Astrocyte of the cerebellum (primary cell): ENCODE results near the gene DSCAML1.

Experiments used
- DNase-seq: peaks from one replicate; pipeline ENCODE4 v3.0.0-alpha.2; 2011; ENCODE audit warnings: low read depth
- H3K4me3 ChIP-seq: 2 replicates; pipeline ENCODE4 v1.5.1; 2011; ENCODE audit warnings: mild to moderate bottlenecking, low read depth, low read length, moderate library complexity
- CTCF ChIP-seq: IDR thresholded peaks from 2 replicates; pipeline ENCODE4 v1.5.1; 2012; ENCODE audit warnings: low read length, low read depth, moderate library complexity, mild to moderate bottlenecking; ENCODE audit errors: missing control alignments
- in situ Hi-C: cut with HindIII; loops from 2 replicates; pipeline ENCODE4 v1.10.0; 2017; ENCODE audit warnings: low sequenced_read_pairs

The DSCAML1 gene

GRCh38 chr11:117835576-117835975, 38.6 kb upstream of the DSCAML1 start:
- H3K4me3 ChIP-seq, result no peak overlapping the region
- in situ Hi-C loops, result no loop called here
- DNase-seq, result no peak
- no peak for TF ChIP-seq CTCF

- H3K4me3 ChIP-seq, result no peak overlapping the region
- in situ Hi-C loops, result no loop called here
- no peak for DNase-seq
- TF ChIP-seq CTCF, result no peak
Observed at GRCh38 chr11:117834838-117835443, 37.9 kb upstream of the DSCAML1 start.

DNA sequence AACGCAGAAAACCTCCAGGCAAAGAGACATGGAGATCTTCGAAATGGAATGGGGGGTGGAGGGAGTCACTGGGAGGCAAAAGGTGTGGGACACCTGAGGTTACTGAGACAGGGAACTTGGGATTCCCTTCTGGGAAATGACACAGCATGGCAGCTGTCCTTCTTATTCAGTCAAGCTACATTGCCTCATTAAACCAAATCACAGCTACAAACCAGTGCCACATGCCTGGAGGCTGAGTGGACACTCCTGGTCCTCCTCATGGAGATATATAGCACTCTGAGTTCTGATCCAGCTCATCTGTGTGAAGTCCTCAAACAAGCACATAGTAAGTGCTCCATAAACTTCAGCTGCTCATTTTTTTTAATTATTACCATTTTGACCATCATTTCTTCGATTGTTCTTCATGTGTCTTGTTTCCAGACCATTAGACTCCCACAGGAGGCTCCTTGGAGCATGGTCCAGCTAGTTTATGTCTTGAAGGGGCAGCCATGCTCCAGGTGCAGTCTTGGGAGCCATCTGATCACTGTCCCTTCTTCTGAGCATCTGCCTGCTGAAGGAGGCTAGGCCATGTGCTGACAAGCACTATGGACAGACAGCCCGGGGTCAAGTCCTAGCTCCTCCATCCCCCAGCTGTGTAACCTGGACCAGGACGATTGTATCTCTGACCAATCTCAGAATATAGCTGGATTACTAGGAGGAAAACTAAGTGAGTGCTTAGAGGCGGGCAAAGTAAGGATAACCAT, 37.2 kb upstream of the DSCAML1 start:
- no peak for TF ChIP-seq CTCF
- DNase-seq, result no peak
- no peak overlapping the region for H3K4me3 ChIP-seq
- in situ Hi-C loops, result no loop called here

DNA sequence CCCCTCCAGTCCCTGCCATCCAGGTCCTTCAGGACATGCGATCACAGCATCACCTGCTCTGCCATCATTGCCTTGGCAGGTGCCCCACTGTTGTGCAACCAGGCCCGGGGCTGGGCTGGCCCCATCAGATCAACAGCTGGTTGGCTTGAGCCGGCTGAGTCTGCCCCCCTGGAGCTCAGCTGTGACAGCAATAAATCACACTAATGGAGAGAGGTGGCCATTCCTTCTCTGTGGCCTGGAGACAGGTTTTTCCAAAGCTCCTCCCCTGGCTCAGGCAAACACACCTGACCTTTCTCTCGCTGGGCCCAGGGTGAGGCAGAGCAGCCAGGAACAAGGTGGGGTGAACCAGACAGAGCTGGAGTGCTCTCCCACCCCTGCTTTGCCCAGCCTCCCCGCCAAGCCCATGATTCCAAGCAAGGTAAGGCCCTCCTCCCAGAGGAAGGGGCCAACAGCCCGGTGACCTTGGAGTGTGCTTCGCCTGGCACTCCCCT, 36.4 kb upstream of the DSCAML1 start:
- in situ Hi-C loops, result no loop called here
- DNase-seq, result no peak
- no peak for TF ChIP-seq CTCF
- H3K4me3 ChIP-seq, result no peak overlapping the region

DNA sequence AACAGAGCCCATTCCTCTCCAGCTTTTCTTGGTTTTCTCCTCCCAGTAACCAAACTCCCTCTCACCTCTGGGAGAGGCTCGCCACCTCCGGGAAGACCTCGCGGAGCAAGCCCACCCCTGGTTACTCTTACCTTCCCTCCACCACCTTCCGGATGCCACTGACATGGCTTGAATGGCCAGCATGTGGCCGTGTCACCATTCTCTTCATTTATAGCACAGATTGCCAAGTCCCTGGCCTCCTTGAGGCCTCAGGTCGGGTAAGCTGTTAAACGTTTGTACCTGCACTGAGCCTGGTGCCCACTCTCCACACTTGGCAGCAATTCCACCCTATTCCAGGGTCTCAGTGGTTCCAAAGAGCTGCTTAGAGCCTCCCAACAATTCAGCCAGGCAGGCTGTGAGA, 35.5 kb upstream of the DSCAML1 start:
- no peak overlapping the region for H3K4me3 ChIP-seq
- DNase-seq, result no peak
- in situ Hi-C loops, result no loop called here
- TF ChIP-seq CTCF, result no peak

GRCh38 chr11:117831661-117832415, 34.8 kb upstream of the DSCAML1 start:
- in situ Hi-C loops, result no loop called here

More at GRCh38 chr11:117831661-117832415, 34.8 kb upstream of the DSCAML1 start:
- TF ChIP-seq CTCF, result no peak
- no peak for DNase-seq
- no peak overlapping the region for H3K4me3 ChIP-seq
